IMR-90 (cell line): ENCODE measurements around the gene RGS7BP. TPM values are rescaled to one million over a fixed set of nuclear protein-coding genes. Genes with fewer than 3 reads are reported as not detected.

Source experiments
- ATAC-seq: fragments of 200-7000 bp; cut with Tn5 transposase; 2 replicates; pipeline ENCODE4 v1.9.1; 2020; ENCODE audit warnings: low read depth, mild to moderate bottlenecking, moderate library complexity
- BruUV-seq: library from RNA; stranded (reverse); fragments of 400-500 nt; replicated peaks from 2 replicates; lab custom pipeline; 2021; lab: Mats Ljungman, UMichigan
- CTCF ChIA-PET: fragments of 300-600 bp; formaldehyde crosslinking; extraction: SDS; loops from one replicate; lab custom pipeline; 2021; ENCODE audit warnings: antibody characterized with exemption; lab: Yijun Ruan, JAX
- POLR2A ChIA-PET: fragments of 300-600 bp; sonication (Branson Sonifier 250); formaldehyde crosslinking; loops from one replicate; lab custom pipeline; 2022; ENCODE audit warnings: antibody characterized with exemption; ENCODE audit not compliant: unreplicated experiment; lab: Charles Lee
- DNase-seq: peaks from one replicate; pipeline ENCODE4 v3.0.0; 2013
- H2AFZ ChIP-seq: replicated peaks from 2 replicates; pipeline ENCODE3; 2013; ENCODE audit warnings: low read length, mild to moderate bottlenecking; ENCODE audit not compliant: poor library complexity
- H2AK5ac ChIP-seq: 2 replicates; pipeline ENCODE4 v1.6.1; 2013; ENCODE audit warnings: low read depth, low read length, inconsistent platforms
- H2AK9ac ChIP-seq: replicated peaks from 2 replicates; pipeline ENCODE3; 2013; ENCODE audit warnings: mild to moderate bottlenecking, low read depth, low read length, moderate library complexity; ENCODE audit not compliant: poor library complexity
- H2BK120ac ChIP-seq: 2 replicates; pipeline ENCODE4 v1.6.1; 2013; ENCODE audit warnings: low read depth, low read length, inconsistent platforms
- H2BK15ac ChIP-seq: 3 replicates; pipeline ENCODE4 v1.6.1; 2013; ENCODE audit warnings: low read depth, low read length, inconsistent platforms
- H2BK20ac ChIP-seq: 2 replicates; pipeline ENCODE4 v1.6.1; 2013; ENCODE audit warnings: low read depth, mild to moderate bottlenecking, inconsistent platforms, low read length, moderate library complexity
- H2BK5ac ChIP-seq: 2 replicates; pipeline ENCODE4 v1.6.1; 2013; ENCODE audit warnings: mild to moderate bottlenecking, low read depth, low read length, inconsistent platforms; ENCODE audit not compliant: poor library complexity, severe bottlenecking
- H3K14ac ChIP-seq: replicated peaks from 2 replicates; pipeline ENCODE4 v1.6.1; 2013; ENCODE audit warnings: low read depth, low read length, inconsistent platforms
- H3K18ac ChIP-seq: 2 replicates; pipeline ENCODE4 v1.6.1; 2013; ENCODE audit warnings: low read depth, low read length, control low read depth
- H3K23ac ChIP-seq: 2 replicates; pipeline ENCODE4 v1.6.1; 2013; ENCODE audit warnings: low read depth, low read length, inconsistent platforms
- H3K27ac ChIP-seq: 2 replicates; pipeline ENCODE4 v1.5.1; 2013; ENCODE audit warnings: mild to moderate bottlenecking, control low read depth, low read length; ENCODE audit not compliant: insufficient read depth
- H3K27me3 ChIP-seq: 2 replicates; pipeline ENCODE4 v1.6.1; 2013; ENCODE audit warnings: low read length; ENCODE audit not compliant: control insufficient read depth, insufficient read depth
- H3K36me3 ChIP-seq: 2 replicates; pipeline ENCODE4 v1.6.1; 2013; ENCODE audit warnings: low read length, mixed read lengths; ENCODE audit not compliant: control insufficient read depth, insufficient read depth
- H3K4ac ChIP-seq: 2 replicates; pipeline ENCODE4 v1.6.1; 2013; ENCODE audit warnings: low read depth, low read length, inconsistent platforms
- H3K4me1 ChIP-seq: 2 replicates; pipeline ENCODE4 v1.6.1; 2013; ENCODE audit warnings: low read length, mixed read lengths; ENCODE audit not compliant: control insufficient read depth, insufficient read depth
- H3K4me2 ChIP-seq: 2 replicates; pipeline ENCODE4 v1.6.1; 2013; ENCODE audit warnings: low read depth, mild to moderate bottlenecking, control low read depth, low read length, moderate library complexity
- H3K4me3 ChIP-seq: 2 replicates; pipeline ENCODE4 v1.5.1; 2013; ENCODE audit warnings: low read depth, mild to moderate bottlenecking, control low read depth, low read length, moderate library complexity; ENCODE audit not compliant: insufficient read depth
- H3K56ac ChIP-seq: 2 replicates; pipeline ENCODE4 v1.6.1; 2013; ENCODE audit warnings: low read length, inconsistent platforms; ENCODE audit not compliant: insufficient read depth; ENCODE audit errors: extremely low read depth
- H3K79me1 ChIP-seq, 2 experiments: 2 replicates each; pipeline ENCODE4 v1.6.1; 2013; ENCODE audit warnings: low read length in 2 of 2, inconsistent platforms in 1 of 2, low read depth in 1 of 2
- H3K9ac ChIP-seq: 2 replicates; pipeline ENCODE4 v1.6.1; 2013; ENCODE audit warnings: low read depth, low read length, control low read depth
- H3K9me1 ChIP-seq: 2 replicates; pipeline ENCODE4 v1.6.1; 2013; ENCODE audit warnings: low read length, inconsistent platforms; ENCODE audit not compliant: insufficient read depth
- H3K9me3 ChIP-seq: 2 replicates; pipeline ENCODE4 v1.6.1; 2013; ENCODE audit warnings: low read length; ENCODE audit not compliant: control insufficient read depth, insufficient read depth
- H4K20me1 ChIP-seq: 2 replicates; pipeline ENCODE4 v1.6.1; 2013; ENCODE audit warnings: low read length, inconsistent platforms; ENCODE audit not compliant: insufficient read depth
- H4K5ac ChIP-seq: 2 replicates; pipeline ENCODE4 v1.6.1; 2013; ENCODE audit warnings: mild to moderate bottlenecking, low read depth, low read length, control low read depth
- H4K8ac ChIP-seq, 2 experiments: 2 replicates each; pipeline ENCODE4 v1.6.1; 2013; ENCODE audit warnings: low read depth in 2 of 2, low read length in 2 of 2, control low read depth in 1 of 2, inconsistent platforms in 1 of 2
- H4K91ac ChIP-seq: 2 replicates; pipeline ENCODE4 v1.6.1; 2013; ENCODE audit warnings: low read depth, low read length, inconsistent platforms; ENCODE audit not compliant: insufficient read depth
- MAZ ChIP-seq: IDR thresholded peaks from 2 replicates; pipeline ENCODE4 v1.6.1; 2012; ENCODE audit warnings: low read depth, mild to moderate bottlenecking, low read length, improper control_type of control experiment, moderate library complexity, borderline replicate concordance
- RAD21 ChIP-seq: IDR thresholded peaks from 2 replicates; pipeline ENCODE4 v1.6.1; 2012; ENCODE audit warnings: low read length, improper control_type of control experiment
- WGBS, 2 experiments: methylation state at CpG; one replicate each; pipeline versions ENCODE4 v1.1.5 to v1.1.7; 2013; ENCODE audit warnings: missing lambda C conversion rate in 2 of 2; ENCODE audit not compliant: insufficient read length in 1 of 2; ENCODE audit errors: extremely low coverage in 2 of 2; 5-methylcytosine and 5-hydroxymethylcytosine counted together
- dilution Hi-C: fragments of 300-500 bp; cut with HindIII; formaldehyde crosslinking; loops from one replicate; pipeline ENCODE4 v1.14.3; 2018; ENCODE audit warnings: low sequenced_read_pairs; ENCODE audit not compliant: unreplicated experiment
- in situ Hi-C: fragments of 300-500 bp; cut with MboI; formaldehyde crosslinking; loops from 3 replicates; pipeline ENCODE4 v1.14.3; 2019; ENCODE audit warnings: low sequenced_read_pairs, inconsistent platforms, mixed read lengths
- intact Hi-C: fragments of 100-400 bp; cut with micrococcal nuclease; formaldehyde crosslinking; loops from 2 replicates; pipeline ENCODE4 v1.10.0; 2022
- polyA plus RNA-seq, 3 experiments: library from polyadenylated mRNA; depleted of rRNA; stranded (reverse); fragments of >200 nt; gene quantifications; 2 replicates each; pipeline ENCODE4 v1.2.3, GENCODE V29; 2012; ENCODE audit warnings: low replicate concordance in 1 of 3
- total RNA-seq: library from RNA; depleted of rRNA; stranded (reverse); fragments of >200 nt; gene quantifications from 2 replicates; pipeline ENCODE4 v1.2.3, GENCODE V29; 2012
- TF ChIP-seq, protein P1 (sequence below): fragments of 150-350 bp; IDR thresholded peaks from 2 replicates; pipeline ENCODE4 v1.6.1; 2016; ENCODE audit warnings: low read depth, mild to moderate bottlenecking, low read length, moderate library complexity, borderline replicate concordance
- TF ChIP-seq, protein P2 (sequence below): conservative IDR thresholded peaks from 2 replicates; pipeline ENCODE4 v1.5.1; 2012; ENCODE audit warnings: mild to moderate bottlenecking, low read depth, low read length, improper control_type of control experiment

Gene RGS7BP
- total and polyA plus RNA-seq, 2 of the 4 experiments (the other 2 are of a cell fraction) = not detected

DNA sequence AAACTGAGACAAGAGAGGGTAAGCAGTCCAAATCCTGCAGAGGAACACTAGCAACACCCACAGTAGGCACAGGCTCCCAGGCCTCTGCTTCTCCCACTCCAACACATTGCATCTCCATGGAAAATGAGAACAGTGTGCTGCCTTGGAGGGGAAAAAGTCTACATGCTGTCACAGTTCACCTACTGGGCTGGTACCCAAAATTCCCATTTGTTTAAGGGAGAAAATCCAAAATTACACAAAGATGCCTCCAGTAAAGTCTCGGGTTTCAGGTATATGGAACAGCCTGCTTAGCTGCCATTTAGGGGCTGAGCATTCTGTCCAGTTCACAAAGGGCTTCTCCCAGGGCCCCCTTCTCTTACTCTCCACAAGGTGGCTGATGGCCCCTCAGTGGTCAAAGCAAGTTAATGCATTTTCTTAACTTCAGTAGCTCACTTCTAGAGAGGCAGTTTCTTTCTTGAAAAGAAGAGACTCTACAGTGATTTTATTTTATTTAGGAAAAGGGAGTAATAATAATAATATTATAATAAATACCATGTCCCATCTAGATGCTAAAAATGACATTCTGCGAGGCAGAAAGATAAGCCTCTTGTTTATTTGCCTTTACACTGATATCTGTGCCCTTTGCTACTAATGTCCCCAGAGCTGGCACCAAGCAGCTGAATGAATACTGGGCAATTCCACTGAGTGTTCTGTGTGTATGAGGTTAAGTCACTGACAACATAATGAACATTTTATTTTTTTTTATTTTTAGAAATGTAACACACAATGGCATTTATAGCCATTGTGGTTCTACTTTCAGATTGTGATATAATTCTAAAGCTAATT lies 89.4 kb downstream of the RGS7BP start:
- CTCF ChIA-PET = interaction anchor here (1.5 kb wide), 1 partner anchor 8 kb away, joined by 4 read pairs; no protein-coding TSS in a partner anchor

More for the DNA sequence above, 89.4 kb downstream of the RGS7BP start:
- H3K4me1 ChIP-seq = no peaks in the 10 kb centered on the region
- ATAC-seq (no peak), DNase-seq (no peak)
- dilution Hi-C loops = no loop called here
- H3K4ac ChIP-seq = no peak overlapping the region
- H4K20me1 ChIP-seq = no peaks in the 10 kb centered on the region
- no peak overlapping the region for H3K14ac ChIP-seq
- H2BK15ac ChIP-seq = no peak overlapping the region
- H3K27ac ChIP-seq = no peak overlapping the region
- BruUV-seq = no TSS peak
- no peak overlapping the region for H3K4me2 ChIP-seq
- no peak overlapping the region for H4K91ac ChIP-seq
- no peak overlapping the region for H3K9ac ChIP-seq
- no peak overlapping the region for H4K8ac ChIP-seq
- no peaks in the 10 kb centered on the region for H3K36me3 ChIP-seq
- H2AK5ac ChIP-seq = no peak overlapping the region
- no peak overlapping the region for H4K5ac ChIP-seq
- no peak overlapping the region for H3K18ac ChIP-seq
- H3K4me3 ChIP-seq = no peak overlapping the region
- H2BK5ac ChIP-seq = no peak overlapping the region
- no peak overlapping the region for H2BK20ac ChIP-seq
- no peak overlapping the region for H2AFZ ChIP-seq
- H3K56ac ChIP-seq = no peak overlapping the region
- in situ Hi-C loops = no loop called here
- intact Hi-C loops = no loop called here
- H3K9me1 ChIP-seq = no peaks in the 10 kb centered on the region
- H3K79me1 ChIP-seq = no peaks in the 10 kb centered on the region
- H2BK120ac ChIP-seq = no peak overlapping the region
- H3K27me3 ChIP-seq = peaks cover 1% of the 10 kb centered on the region; the same call in 1 of the 2 replicates
- H3K23ac ChIP-seq = no peak overlapping the region
- H2AK9ac ChIP-seq = no peak overlapping the region
- H3K9me3 ChIP-seq = no peaks in the 10 kb centered on the region
- WGBS, 2 experiments = no CpG with 5 or more reads among the region's 2 CpGs
- POLR2A ChIA-PET = no interaction called here
- TF ChIP-seq MAZ (no peak), RAD21 (no peak)
- TF ChIP-seq, protein P1, sequence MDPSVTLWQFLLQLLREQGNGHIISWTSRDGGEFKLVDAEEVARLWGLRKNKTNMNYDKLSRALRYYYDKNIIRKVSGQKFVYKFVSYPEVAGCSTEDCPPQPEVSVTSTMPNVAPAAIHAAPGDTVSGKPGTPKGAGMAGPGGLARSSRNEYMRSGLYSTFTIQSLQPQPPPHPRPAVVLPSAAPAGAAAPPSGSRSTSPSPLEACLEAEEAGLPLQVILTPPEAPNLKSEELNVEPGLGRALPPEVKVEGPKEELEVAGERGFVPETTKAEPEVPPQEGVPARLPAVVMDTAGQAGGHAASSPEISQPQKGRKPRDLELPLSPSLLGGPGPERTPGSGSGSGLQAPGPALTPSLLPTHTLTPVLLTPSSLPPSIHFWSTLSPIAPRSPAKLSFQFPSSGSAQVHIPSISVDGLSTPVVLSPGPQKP = no peak
- TF ChIP-seq, protein P2, sequence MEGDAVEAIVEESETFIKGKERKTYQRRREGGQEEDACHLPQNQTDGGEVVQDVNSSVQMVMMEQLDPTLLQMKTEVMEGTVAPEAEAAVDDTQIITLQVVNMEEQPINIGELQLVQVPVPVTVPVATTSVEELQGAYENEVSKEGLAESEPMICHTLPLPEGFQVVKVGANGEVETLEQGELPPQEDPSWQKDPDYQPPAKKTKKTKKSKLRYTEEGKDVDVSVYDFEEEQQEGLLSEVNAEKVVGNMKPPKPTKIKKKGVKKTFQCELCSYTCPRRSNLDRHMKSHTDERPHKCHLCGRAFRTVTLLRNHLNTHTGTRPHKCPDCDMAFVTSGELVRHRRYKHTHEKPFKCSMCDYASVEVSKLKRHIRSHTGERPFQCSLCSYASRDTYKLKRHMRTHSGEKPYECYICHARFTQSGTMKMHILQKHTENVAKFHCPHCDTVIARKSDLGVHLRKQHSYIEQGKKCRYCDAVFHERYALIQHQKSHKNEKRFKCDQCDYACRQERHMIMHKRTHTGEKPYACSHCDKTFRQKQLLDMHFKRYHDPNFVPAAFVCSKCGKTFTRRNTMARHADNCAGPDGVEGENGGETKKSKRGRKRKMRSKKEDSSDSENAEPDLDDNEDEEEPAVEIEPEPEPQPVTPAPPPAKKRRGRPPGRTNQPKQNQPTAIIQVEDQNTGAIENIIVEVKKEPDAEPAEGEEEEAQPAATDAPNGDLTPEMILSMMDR = no peak
